ENCODE measurements around the gene GPR137.

The GPR137 gene

GRCh38 chr11:64268025-64268892 lies 17.4 kb upstream of the GPR137 start:
- H2BK5ac ChIP-seq (ENCODE audit: low read length) = peak overlapping the region; percentile 10
- H3K23ac ChIP-seq (ENCODE audit: low read length) = peak overlapping the region; percentile 90
- H3K9ac ChIP-seq (ENCODE audit: low read length) = peak overlapping the region; percentile 91
- no peak overlapping the region for H4K8ac ChIP-seq (ENCODE audit: low read depth, low read length)
- H3K56ac ChIP-seq (ENCODE audit: low read length) = peak overlapping the region; percentile 95
- no peaks in the 10 kb centered on the region for H3K79me2 ChIP-seq (ENCODE audit: control insufficient read depth, insufficient read depth, low read length)
- peak overlapping the region; percentile 96 for H3K27ac ChIP-seq (ENCODE audit: low read depth, low read length)
- no peak overlapping the region for H2AK5ac ChIP-seq (ENCODE audit: low read length)
- H2BK15ac ChIP-seq (replicated peaks; ENCODE audit: low read depth) = no peak overlapping the region
- no peak overlapping the region for H4K5ac ChIP-seq (ENCODE audit: low read length)
- no peaks in the 10 kb centered on the region for H3K27me3 ChIP-seq (ENCODE audit: insufficient read depth, low read length, poor library complexity)
- peak; percentile 95 for DNase-seq
- H3K18ac ChIP-seq (ENCODE audit: low read length) = no peak overlapping the region
- no peak overlapping the region for H3K4ac ChIP-seq (ENCODE audit: low read depth, low read length)
- H3K4me1 ChIP-seq (ENCODE audit: control insufficient read depth, low read depth, low read length) = peaks cover 5% of the 10 kb centered on the region
- peak overlapping the region; percentile 94 for H3K4me2 ChIP-seq (ENCODE audit: low read length)
- peaks cover 8% of the 10 kb centered on the region for H3K36me3 ChIP-seq (ENCODE audit: control insufficient read depth, insufficient read depth, low read length)
- H3K4me3 ChIP-seq (ENCODE audit: low read length) = no peak overlapping the region
- H2BK120ac ChIP-seq (ENCODE audit: low read depth, low read length) = no peak overlapping the region
- WGBS (ENCODE audit: extremely low coverage, insufficient coverage, low lambda C conversion rate) = no CpG with 5 or more reads among the region's 23 CpGs
- no peaks in the 10 kb centered on the region for H3K79me1 ChIP-seq (ENCODE audit: low read length)

DNA sequence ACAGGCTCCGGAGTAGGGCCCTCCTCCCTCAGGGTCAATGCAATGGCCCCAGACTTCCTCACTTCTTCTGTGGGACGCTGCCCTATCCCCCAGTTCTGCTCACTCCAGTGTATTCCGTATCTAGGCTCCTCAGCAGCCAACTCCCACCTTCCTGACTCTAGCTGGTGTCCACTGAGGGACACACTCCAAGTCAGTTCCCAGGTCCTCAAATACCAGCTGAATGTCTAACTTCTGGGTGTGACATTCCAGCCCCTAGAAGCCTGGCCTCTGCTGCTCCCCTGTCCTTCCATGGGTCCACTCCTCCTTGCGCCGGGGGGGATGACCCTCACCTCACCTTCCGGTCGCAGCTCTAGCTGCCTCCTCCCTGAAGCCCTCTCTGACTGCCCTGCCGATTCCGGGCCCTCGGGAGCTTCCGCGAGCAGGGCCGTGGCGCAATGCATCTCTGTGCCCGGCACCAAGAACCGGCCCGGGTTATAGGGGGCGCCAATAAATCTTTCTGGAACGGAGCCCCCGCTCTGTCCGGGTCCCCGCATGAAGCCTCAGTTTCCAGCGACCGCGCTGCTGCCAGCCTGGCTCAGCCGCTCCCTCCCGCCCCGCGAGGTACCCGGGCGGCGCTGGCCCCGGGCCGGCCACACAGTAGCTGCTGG lies 16.6 kb upstream of the GPR137 start:
- H3K27ac ChIP-seq (ENCODE audit: low read depth, low read length) = peak overlapping the region; percentile 96
- peak overlapping the region; percentile 95 for H3K56ac ChIP-seq (ENCODE audit: low read length)
- H2BK15ac ChIP-seq (replicated peaks; ENCODE audit: low read depth) = no peak overlapping the region
- no peaks in the 10 kb centered on the region for H3K79me1 ChIP-seq (ENCODE audit: low read length)
- peak overlapping the region; percentile 90 for H3K23ac ChIP-seq (ENCODE audit: low read length)
- no peak overlapping the region for H4K8ac ChIP-seq (ENCODE audit: low read depth, low read length)
- peak overlapping the region; percentile 14 for H2BK120ac ChIP-seq (ENCODE audit: low read depth, low read length)
- H2AK5ac ChIP-seq (ENCODE audit: low read length) = no peak overlapping the region
- peak; percentile 95 for DNase-seq
- no CpG with 5 or more reads among the region's 34 CpGs for WGBS (ENCODE audit: extremely low coverage, insufficient coverage, low lambda C conversion rate)
- no peaks in the 10 kb centered on the region for H3K79me2 ChIP-seq (ENCODE audit: control insufficient read depth, insufficient read depth, low read length)
- H3K18ac ChIP-seq (ENCODE audit: low read length) = peak overlapping the region; percentile 81
- H2BK5ac ChIP-seq (ENCODE audit: low read length) = peak overlapping the region; percentile 95
- H3K36me3 ChIP-seq (ENCODE audit: control insufficient read depth, insufficient read depth, low read length) = peaks cover 6% of the 10 kb centered on the region
- H4K5ac ChIP-seq (ENCODE audit: low read length) = no peak overlapping the region
- peak overlapping the region; percentile 62 for H3K4me3 ChIP-seq (ENCODE audit: low read length)
- no peaks in the 10 kb centered on the region for H3K27me3 ChIP-seq (ENCODE audit: insufficient read depth, low read length, poor library complexity)
- peak overlapping the region; percentile 94 for H3K4me2 ChIP-seq (ENCODE audit: low read length)
- H3K4ac ChIP-seq (ENCODE audit: low read depth, low read length) = peak overlapping the region; percentile 74
- H3K9ac ChIP-seq (ENCODE audit: low read length) = peak overlapping the region; percentile 91
- H3K4me1 ChIP-seq (ENCODE audit: control insufficient read depth, low read depth, low read length) = peaks cover 5% of the 10 kb centered on the region

- peak overlapping the region; percentile 65 for H2BK5ac ChIP-seq (ENCODE audit: low read length)
- no CpG with 5 or more reads among the region's 58 CpGs for WGBS (ENCODE audit: extremely low coverage, insufficient coverage, low lambda C conversion rate)
- DNase-seq = peak; percentile 100
- no peaks in the 10 kb centered on the region for H3K27me3 ChIP-seq (ENCODE audit: insufficient read depth, low read length, poor library complexity)
- peak overlapping the region; percentile 93 for H3K9ac ChIP-seq (ENCODE audit: low read length)
- peak overlapping the region; percentile 97 for H3K56ac ChIP-seq (ENCODE audit: low read length)
- peak overlapping the region; percentile 14 for H2BK120ac ChIP-seq (ENCODE audit: low read depth, low read length)
- peaks cover 1% of the 10 kb centered on the region for H3K36me3 ChIP-seq (ENCODE audit: control insufficient read depth, insufficient read depth, low read length)
- H2BK15ac ChIP-seq (replicated peaks; ENCODE audit: low read depth) = no peak overlapping the region
- no peak overlapping the region for H2AK5ac ChIP-seq (ENCODE audit: low read length)
- H4K5ac ChIP-seq (ENCODE audit: low read length) = no peak overlapping the region
- H3K79me1 ChIP-seq (ENCODE audit: low read length) = no peaks in the 10 kb centered on the region
- peak overlapping the region; percentile 94 for H3K4me2 ChIP-seq (ENCODE audit: low read length)
- H3K4me3 ChIP-seq (ENCODE audit: low read length) = peak overlapping the region; percentile 62
- no peak overlapping the region for H3K23ac ChIP-seq (ENCODE audit: low read length)
- peak overlapping the region; percentile 81 for H3K18ac ChIP-seq (ENCODE audit: low read length)
- no peaks in the 10 kb centered on the region for H3K79me2 ChIP-seq (ENCODE audit: control insufficient read depth, insufficient read depth, low read length)
- H3K27ac ChIP-seq (ENCODE audit: low read depth, low read length) = peak overlapping the region; percentile 96
- H3K4me1 ChIP-seq (ENCODE audit: control insufficient read depth, low read depth, low read length) = peaks cover 5% of the 10 kb centered on the region
- no peak overlapping the region for H4K8ac ChIP-seq (ENCODE audit: low read depth, low read length)
- peak overlapping the region; percentile 74 for H3K4ac ChIP-seq (ENCODE audit: low read depth, low read length)
These were observed 16.0 kb upstream of the GPR137 start for GRCh38 chr11:64269540-64270220.

GRCh38 chr11:64275031-64275800 lies 10.4 kb upstream of the GPR137 start:
- H3K56ac ChIP-seq (ENCODE audit: low read length) = peak overlapping the region; percentile 25
- no peaks in the 10 kb centered on the region for H3K27me3 ChIP-seq (ENCODE audit: insufficient read depth, low read length, poor library complexity)
- H3K4me1 ChIP-seq (ENCODE audit: control insufficient read depth, low read depth, low read length) = no peaks in the 10 kb centered on the region
- H4K8ac ChIP-seq (ENCODE audit: low read depth, low read length) = no peak overlapping the region
- no peak overlapping the region for H3K4me2 ChIP-seq (ENCODE audit: low read length)
- no peak overlapping the region for H3K4me3 ChIP-seq (ENCODE audit: low read length)
- no peak overlapping the region for H2BK120ac ChIP-seq (ENCODE audit: low read depth, low read length)
- no peak overlapping the region for H3K23ac ChIP-seq (ENCODE audit: low read length)
- no peak overlapping the region for H4K5ac ChIP-seq (ENCODE audit: low read length)
- DNase-seq = no peak
- no peak overlapping the region for H2AK5ac ChIP-seq (ENCODE audit: low read length)
- H3K79me1 ChIP-seq (ENCODE audit: low read length) = no peaks in the 10 kb centered on the region
- no peak overlapping the region for H3K9ac ChIP-seq (ENCODE audit: low read length)
- no peak overlapping the region for H3K18ac ChIP-seq (ENCODE audit: low read length)
- H3K4ac ChIP-seq (ENCODE audit: low read depth, low read length) = no peak overlapping the region
- no peak overlapping the region for H2BK5ac ChIP-seq (ENCODE audit: low read length)
- H3K36me3 ChIP-seq (ENCODE audit: control insufficient read depth, insufficient read depth, low read length) = no peaks in the 10 kb centered on the region
- H3K79me2 ChIP-seq (ENCODE audit: control insufficient read depth, insufficient read depth, low read length) = no peaks in the 10 kb centered on the region
- no peak overlapping the region for H3K27ac ChIP-seq (ENCODE audit: low read depth, low read length)
- no CpG with 5 or more reads among the region's 15 CpGs for WGBS (ENCODE audit: extremely low coverage, insufficient coverage, low lambda C conversion rate)
- H2BK15ac ChIP-seq (replicated peaks; ENCODE audit: low read depth) = no peak overlapping the region

GRCh38 chr11:64275841-64276240 lies 9.8 kb upstream of the GPR137 start:
- Histone ChIP-seq H3K27ac (ENCODE audit: low read depth, low read length) (no peak overlapping the region), H3K79me1 (ENCODE audit: low read length) (no peaks in the 10 kb centered on the region), H3K4ac (ENCODE audit: low read depth, low read length) (no peak overlapping the region), H3K56ac (ENCODE audit: low read length) (no peak overlapping the region), H2AK5ac (ENCODE audit: low read length) (no peak overlapping the region), H3K4me3 (ENCODE audit: low read length) (no peak overlapping the region), H4K5ac (ENCODE audit: low read length) (no peak overlapping the region), H3K4me1 (ENCODE audit: control insufficient read depth, low read depth, low read length) (no peaks in the 10 kb centered on the region), H2BK120ac (ENCODE audit: low read depth, low read length) (no peak overlapping the region), H3K9ac (ENCODE audit: low read length) (no peak overlapping the region), H3K4me2 (ENCODE audit: low read length) (no peak overlapping the region), H2BK15ac (replicated peaks; ENCODE audit: low read depth) (no peak overlapping the region), H3K18ac (ENCODE audit: low read length) (no peak overlapping the region), H3K79me2 (ENCODE audit: control insufficient read depth, insufficient read depth, low read length) (no peaks in the 10 kb centered on the region), H2BK5ac (ENCODE audit: low read length) (no peak overlapping the region), H4K8ac (ENCODE audit: low read depth, low read length) (no peak overlapping the region), H3K27me3 (ENCODE audit: insufficient read depth, low read length, poor library complexity) (no peaks in the 10 kb centered on the region), H3K23ac (ENCODE audit: low read length) (no peak overlapping the region), H3K36me3 (ENCODE audit: control insufficient read depth, insufficient read depth, low read length) (no peaks in the 10 kb centered on the region)
- no CpG with 5 or more reads among the region's 2 CpGs for WGBS (ENCODE audit: extremely low coverage, insufficient coverage, low lambda C conversion rate)
- DNase-seq = no peak

Data from mesendoderm (in vitro differentiated cells).